ENCODE measurements around the gene HRH1.

DNA sequence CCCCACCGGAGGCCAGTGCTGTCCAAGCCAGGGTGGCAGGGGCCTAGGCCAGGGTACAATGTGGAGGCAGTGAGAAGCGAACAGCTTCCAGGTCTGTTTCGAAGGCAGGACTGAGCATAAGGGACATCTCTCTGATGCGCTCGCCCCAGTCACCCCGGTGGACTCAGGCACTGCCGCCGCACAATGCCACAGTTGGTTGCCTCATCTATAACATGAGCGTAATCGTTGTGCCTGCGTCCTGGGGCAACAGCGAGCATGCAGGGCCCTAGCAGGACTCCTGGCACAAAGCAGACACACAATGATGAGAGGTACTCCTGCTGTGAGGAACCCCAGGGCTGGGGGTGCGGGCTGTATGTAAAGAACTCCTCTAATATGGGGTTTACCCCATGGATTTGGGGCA is 14.1 kb downstream of the HRH1 start:
- no peak for TF ChIP-seq POLR2A (IDR thresholded peaks at IDR 0.05)
- TF ChIP-seq, protein P1, sequence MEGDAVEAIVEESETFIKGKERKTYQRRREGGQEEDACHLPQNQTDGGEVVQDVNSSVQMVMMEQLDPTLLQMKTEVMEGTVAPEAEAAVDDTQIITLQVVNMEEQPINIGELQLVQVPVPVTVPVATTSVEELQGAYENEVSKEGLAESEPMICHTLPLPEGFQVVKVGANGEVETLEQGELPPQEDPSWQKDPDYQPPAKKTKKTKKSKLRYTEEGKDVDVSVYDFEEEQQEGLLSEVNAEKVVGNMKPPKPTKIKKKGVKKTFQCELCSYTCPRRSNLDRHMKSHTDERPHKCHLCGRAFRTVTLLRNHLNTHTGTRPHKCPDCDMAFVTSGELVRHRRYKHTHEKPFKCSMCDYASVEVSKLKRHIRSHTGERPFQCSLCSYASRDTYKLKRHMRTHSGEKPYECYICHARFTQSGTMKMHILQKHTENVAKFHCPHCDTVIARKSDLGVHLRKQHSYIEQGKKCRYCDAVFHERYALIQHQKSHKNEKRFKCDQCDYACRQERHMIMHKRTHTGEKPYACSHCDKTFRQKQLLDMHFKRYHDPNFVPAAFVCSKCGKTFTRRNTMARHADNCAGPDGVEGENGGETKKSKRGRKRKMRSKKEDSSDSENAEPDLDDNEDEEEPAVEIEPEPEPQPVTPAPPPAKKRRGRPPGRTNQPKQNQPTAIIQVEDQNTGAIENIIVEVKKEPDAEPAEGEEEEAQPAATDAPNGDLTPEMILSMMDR (IDR thresholded peaks at IDR 0.05), result no peak
